ENCODE results near the gene ASPHD1. TPM values are rescaled to one million over a fixed set of nuclear protein-coding genes. Genes with fewer than 3 reads are reported as not detected.

The ASPHD1 gene
- total RNA-seq, 1 experiment from 2014 or later: 2.0 TPM

GRCh38 chr16:29901607-29901945 lies 1.3 kb downstream of the ASPHD1 start:
- CTCF ChIA-PET: no interaction called here
- Histone ChIP-seq H2AFZ (ENCODE audit: low read length) (no peak overlapping the region), H3K27ac (ENCODE audit: low read length) (no peak overlapping the region), H3K9ac (ENCODE audit: low read length) (no peak overlapping the region), H3K4me1 (ENCODE audit: insufficient read depth, low read length) (peaks cover 7% of the 10 kb centered on the region; the same call in 1 of the 2 replicates), H4K20me1 (ENCODE audit: low read length) (no peaks in the 10 kb centered on the region), H3K36me3 (ENCODE audit: low read depth, low read length) (no peaks in the 10 kb centered on the region), H3K27me3 (ENCODE audit: low read length) (no peaks in the 10 kb centered on the region), H3K9me2 (replicated peaks; ENCODE audit: low read length) (no peaks in the 10 kb centered on the region), H3K4me2 (ENCODE audit: low read length) (no peak overlapping the region), H3F3A (ENCODE audit: low read length, unreplicated experiment) (no peaks in the 10 kb centered on the region), H3K79me2 (ENCODE audit: low read length) (no peaks in the 10 kb centered on the region), H3K9me3 (ENCODE audit: low read length) (no peaks in the 10 kb centered on the region), H3K4me3 (ENCODE audit: low read length) (no peak overlapping the region)
- DNase-seq (no peak), ATAC-seq (no peak)
- POLR2A ChIA-PET (ENCODE audit: unreplicated experiment): interaction anchor here (0.5 kb wide), 1 partner anchor 12 kb away, joined by 3 read pairs; no protein-coding TSS in a partner anchor
- BruUV-seq (replicated peaks): no TSS peak
- intact Hi-C loops (cut with micrococcal nuclease): no loop called here
- no peak for TF ChIP-seq CTCF (conservative IDR thresholded peaks at IDR 0.05; ENCODE audit: low read depth, low read length)
- no peak for TF ChIP-seq EZH2phosphoT487 (IDR thresholded peaks at IDR 0.05; ENCODE audit: borderline replicate concordance, low read length)
- TF ChIP-seq EZH2 (IDR thresholded peaks at IDR 0.05; ENCODE audit: low read length, unreplicated experiment): no peak

- Histone ChIP-seq H3F3A (ENCODE audit: low read length, unreplicated experiment) (no peaks in the 10 kb centered on the region), H3K36me3 (ENCODE audit: low read depth, low read length) (no peaks in the 10 kb centered on the region), H3K9me3 (ENCODE audit: low read length) (no peaks in the 10 kb centered on the region), H3K4me3 (ENCODE audit: low read length) (no peak overlapping the region), H4K20me1 (ENCODE audit: low read length) (no peaks in the 10 kb centered on the region), H3K27ac (ENCODE audit: low read length) (no peak overlapping the region), H3K79me2 (ENCODE audit: low read length) (no peaks in the 10 kb centered on the region), H3K9me2 (replicated peaks; ENCODE audit: low read length) (no peaks in the 10 kb centered on the region), H3K27me3 (ENCODE audit: low read length) (no peaks in the 10 kb centered on the region), H3K4me1 (ENCODE audit: insufficient read depth, low read length) (peaks cover 6% of the 10 kb centered on the region; the same call in 1 of the 2 replicates), H3K4me2 (ENCODE audit: low read length) (no peak overlapping the region), H3K9ac (ENCODE audit: low read length) (no peak overlapping the region), H2AFZ (ENCODE audit: low read length) (no peak overlapping the region)
- ATAC-seq (no peak), DNase-seq (no peak)
- ChIA-PET POLR2A (ENCODE audit: unreplicated experiment) (no interaction called here), CTCF (no interaction called here)
- TF ChIP-seq CTCF (conservative IDR thresholded peaks at IDR 0.05; ENCODE audit: low read depth, low read length) (no peak), EZH2phosphoT487 (IDR thresholded peaks at IDR 0.05; ENCODE audit: borderline replicate concordance, low read length) (no peak), EZH2 (IDR thresholded peaks at IDR 0.05; ENCODE audit: low read length, unreplicated experiment) (no peak)
- no TSS peak for BruUV-seq (replicated peaks)
- intact Hi-C loops (cut with micrococcal nuclease): no loop called here
Measured at GRCh38 chr16:29903590-29903989, 3.3 kb downstream of the ASPHD1 start.

- POLR2A ChIA-PET (ENCODE audit: unreplicated experiment): no interaction called here
- CTCF ChIA-PET: no interaction called here
Measured at GRCh38 chr16:29904947-29905346, 4.7 kb downstream of the ASPHD1 start.

More at GRCh38 chr16:29904947-29905346, 4.7 kb downstream of the ASPHD1 start:
- H3K4me2 ChIP-seq (ENCODE audit: low read length): no peak overlapping the region
- ATAC-seq: no peak
- H3F3A ChIP-seq (ENCODE audit: low read length, unreplicated experiment): no peaks in the 10 kb centered on the region
- H3K4me3 ChIP-seq (ENCODE audit: low read length): no peak overlapping the region
- no peak for DNase-seq
- no peaks in the 10 kb centered on the region for H3K36me3 ChIP-seq (ENCODE audit: low read depth, low read length)
- H4K20me1 ChIP-seq (ENCODE audit: low read length): no peaks in the 10 kb centered on the region
- no peaks in the 10 kb centered on the region for H3K9me3 ChIP-seq (ENCODE audit: low read length)
- no peaks in the 10 kb centered on the region for H3K4me1 ChIP-seq (ENCODE audit: insufficient read depth, low read length)
- intact Hi-C loops (cut with micrococcal nuclease): no loop called here
- H3K79me2 ChIP-seq (ENCODE audit: low read length): no peaks in the 10 kb centered on the region
- H2AFZ ChIP-seq (ENCODE audit: low read length): no peak overlapping the region
- H3K27ac ChIP-seq (ENCODE audit: low read length): no peak overlapping the region
- no peak overlapping the region for H3K9ac ChIP-seq (ENCODE audit: low read length)
- no TSS peak for BruUV-seq (replicated peaks)
- no peaks in the 10 kb centered on the region for H3K27me3 ChIP-seq (ENCODE audit: low read length)
- TF ChIP-seq EZH2 (IDR thresholded peaks at IDR 0.05; ENCODE audit: low read length, unreplicated experiment) (no peak), CTCF (conservative IDR thresholded peaks at IDR 0.05; ENCODE audit: low read depth, low read length) (no peak), EZH2phosphoT487 (IDR thresholded peaks at IDR 0.05; ENCODE audit: borderline replicate concordance, low read length) (no peak)
- no peaks in the 10 kb centered on the region for H3K9me2 ChIP-seq (replicated peaks; ENCODE audit: low read length)
